IPS-20b (cell line): Measurements from ENCODE around the gene KHDC1L.
"Not testable (repeated sequence)": the region's sequence is repeated elsewhere in the genome, so short reads cannot be mapped to it uniquely, and the experiment has no call there.

Experiments used
- H3K27ac ChIP-seq: one replicate; pipeline ENCODE4 v1.5.1; 2013; ENCODE audit warnings: low read length
- H3K27me3 ChIP-seq: 2 replicates; pipeline ENCODE4 v1.6.1; 2013; ENCODE audit warnings: mild to moderate bottlenecking, low read length, inconsistent platforms; ENCODE audit not compliant: insufficient read depth
- H3K36me3 ChIP-seq: 2 replicates; pipeline ENCODE4 v1.6.1; 2013; ENCODE audit warnings: low read depth, mild to moderate bottlenecking, inconsistent platforms, low read length, moderate library complexity; ENCODE audit not compliant: insufficient read depth
- H3K4me1 ChIP-seq: 2 replicates; pipeline ENCODE4 v1.6.1; 2013; ENCODE audit warnings: mild to moderate bottlenecking, control low read depth, inconsistent platforms, low read length, moderate library complexity; ENCODE audit not compliant: insufficient read depth
- H3K4me3 ChIP-seq: 2 replicates; pipeline ENCODE4 v1.5.1; 2013; ENCODE audit warnings: mild to moderate bottlenecking, low read length, inconsistent platforms
- H3K9ac ChIP-seq: 2 replicates; pipeline ENCODE4 v1.6.1; 2013; ENCODE audit warnings: low read depth, mild to moderate bottlenecking, inconsistent platforms, low read length, moderate library complexity
- H3K9me3 ChIP-seq: 2 replicates; pipeline ENCODE4 v1.6.1; 2013; ENCODE audit warnings: mild to moderate bottlenecking, low read depth, low read length, inconsistent platforms; ENCODE audit not compliant: insufficient read depth

The KHDC1L gene

GRCh38 chr6:73242001-73242400 lies 16.7 kb upstream of the KHDC1L start:
- H3K36me3 ChIP-seq, result no peaks in the 10 kb centered on the region

DNA sequence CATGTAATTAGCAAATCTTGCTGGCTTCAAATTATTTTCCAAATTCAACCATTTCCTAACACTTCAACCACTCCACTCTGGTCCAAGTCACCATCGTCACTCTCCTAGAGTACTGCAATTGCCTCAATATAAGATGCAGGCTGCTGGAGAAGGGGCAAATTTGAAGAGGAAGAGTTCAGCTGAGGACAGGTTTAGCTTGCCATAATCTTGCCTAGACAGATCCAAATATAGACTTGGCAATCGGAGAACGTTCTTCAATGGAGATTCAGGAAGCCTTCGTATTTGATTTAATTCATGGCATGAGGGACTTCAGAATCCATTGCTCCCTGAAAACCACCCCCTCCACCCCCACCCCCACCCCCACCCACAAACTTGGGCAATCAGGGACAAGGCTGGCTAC lies 15.4 kb upstream of the KHDC1L start:
- H3K27me3 ChIP-seq, result no peaks in the 10 kb centered on the region
- no peaks in the 10 kb centered on the region for H3K4me1 ChIP-seq
- no peak overlapping the region for H3K27ac ChIP-seq

More at GRCh38 chr6:73242001-73242400, 16.7 kb upstream of the KHDC1L start:
- H3K27ac ChIP-seq, result no peak overlapping the region
- no peaks in the 10 kb centered on the region for H3K27me3 ChIP-seq
- H3K4me1 ChIP-seq, result no peaks in the 10 kb centered on the region
- no peak overlapping the region for H3K4me3 ChIP-seq
- no peaks in the 10 kb centered on the region for H3K9me3 ChIP-seq
- H3K9ac ChIP-seq, result no peak overlapping the region

DNA sequence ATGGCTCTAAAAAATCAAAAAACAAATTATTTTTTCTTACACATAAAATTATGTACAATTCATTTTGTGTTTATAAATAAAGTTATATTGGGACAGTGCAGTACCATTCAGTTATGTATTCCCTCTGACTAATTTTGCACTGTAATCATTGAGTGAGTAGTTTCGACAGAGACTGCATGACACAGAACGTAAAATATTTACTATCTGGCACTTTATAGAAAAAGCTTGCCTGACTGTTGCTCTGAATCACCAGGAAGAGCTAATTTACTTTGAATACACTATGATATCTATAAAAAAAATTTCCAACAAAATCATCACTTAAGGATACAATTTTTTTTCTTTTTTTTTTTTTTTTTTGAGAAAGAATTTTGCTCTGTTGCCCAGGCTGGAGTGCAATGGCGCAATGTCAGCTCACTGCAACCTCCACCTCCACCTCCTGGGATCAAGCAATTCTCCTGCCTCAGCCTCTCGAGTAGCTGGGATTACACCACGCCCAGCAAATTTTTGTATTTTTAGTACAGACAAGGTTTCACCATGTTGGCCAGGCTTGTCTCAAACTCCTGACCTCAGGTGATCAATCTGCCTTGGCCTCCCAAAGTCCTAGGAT lies 11.0 kb upstream of the KHDC1L start:
- Histone ChIP-seq H3K9ac (no peak overlapping the region), H3K4me3 (no peak overlapping the region), H3K27ac (no peak overlapping the region), H3K9me3 (no peaks in the 10 kb centered on the region), H3K36me3 (no peaks in the 10 kb centered on the region), H3K4me1 (no peaks in the 10 kb centered on the region), H3K27me3 (no peaks in the 10 kb centered on the region)

More for the DNA sequence above, 15.4 kb upstream of the KHDC1L start:
- Histone ChIP-seq H3K4me3 (no peak overlapping the region), H3K9me3 (no peaks in the 10 kb centered on the region), H3K36me3 (no peaks in the 10 kb centered on the region), H3K9ac (no peak overlapping the region)

DNA sequence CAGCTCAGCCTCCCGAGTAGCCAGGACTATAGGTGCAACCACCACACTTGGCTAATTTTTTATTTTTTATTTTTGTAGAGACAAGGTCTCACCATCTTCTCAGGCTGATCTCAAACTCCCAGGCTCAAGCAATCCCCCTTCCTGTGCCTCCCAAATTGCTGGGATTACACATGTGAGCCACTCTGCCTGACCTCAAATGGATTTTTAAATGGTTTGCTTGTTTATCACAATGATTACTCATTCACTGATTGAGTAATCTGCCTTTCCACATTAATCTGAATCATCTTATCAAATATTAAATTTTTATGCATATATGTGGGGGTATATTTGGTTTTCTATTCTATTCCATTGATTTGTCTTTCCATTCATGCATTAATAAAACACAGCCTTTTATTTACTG lies 9.4 kb upstream of the KHDC1L start:
- no peak overlapping the region for H3K27ac ChIP-seq
- H3K4me1 ChIP-seq, result no peaks in the 10 kb centered on the region
- H3K9me3 ChIP-seq, result no peaks in the 10 kb centered on the region
- H3K9ac ChIP-seq, result no peak overlapping the region
- H3K36me3 ChIP-seq, result no peaks in the 10 kb centered on the region
- no peak overlapping the region for H3K4me3 ChIP-seq
- no peaks in the 10 kb centered on the region for H3K27me3 ChIP-seq

DNA sequence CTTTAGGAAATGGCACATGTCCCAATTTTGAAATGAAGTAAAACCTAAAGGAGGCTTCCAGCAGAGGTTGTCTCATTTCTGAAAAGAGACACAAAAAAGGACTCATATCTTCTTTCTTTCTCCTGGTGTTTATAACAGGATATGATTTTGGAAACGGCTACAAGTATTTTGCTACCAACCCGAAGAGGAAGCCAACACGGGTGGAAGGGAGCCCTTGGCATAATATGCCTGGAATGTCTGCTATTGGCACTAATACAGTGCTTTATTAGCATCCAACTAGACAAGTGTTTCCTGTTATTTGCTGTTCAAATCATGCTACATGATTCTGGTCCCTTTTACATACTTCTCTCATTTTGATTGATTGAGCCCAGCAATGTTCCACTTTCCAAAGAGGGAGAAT lies 8.7 kb upstream of the KHDC1L start:
- not testable (repeated sequence) for H3K9ac ChIP-seq, H3K4me3 ChIP-seq, H3K9me3 ChIP-seq, H3K4me1 ChIP-seq, H3K36me3 ChIP-seq, H3K27ac ChIP-seq, H3K27me3 ChIP-seq

DNA sequence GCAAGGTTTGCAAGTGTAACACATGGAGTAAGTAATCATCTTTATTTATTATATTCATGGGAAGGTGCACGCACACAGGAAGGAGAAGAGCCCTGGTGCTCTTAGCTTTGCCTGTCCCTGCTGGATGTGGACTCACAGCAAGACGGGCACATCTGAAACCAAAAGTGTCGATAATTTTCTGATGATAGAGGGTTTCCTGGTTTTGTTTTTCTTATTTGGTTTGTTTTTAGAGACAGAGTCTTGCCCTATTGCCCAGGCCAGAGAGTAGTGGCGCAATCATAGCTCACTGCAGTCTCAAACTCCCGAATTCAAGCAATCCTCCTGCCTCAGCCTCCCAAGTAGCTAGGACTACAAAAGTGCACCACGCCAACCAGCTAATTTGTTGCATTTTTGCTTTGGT lies 7.8 kb upstream of the KHDC1L start:
- no peak overlapping the region for H3K27ac ChIP-seq

DNA sequence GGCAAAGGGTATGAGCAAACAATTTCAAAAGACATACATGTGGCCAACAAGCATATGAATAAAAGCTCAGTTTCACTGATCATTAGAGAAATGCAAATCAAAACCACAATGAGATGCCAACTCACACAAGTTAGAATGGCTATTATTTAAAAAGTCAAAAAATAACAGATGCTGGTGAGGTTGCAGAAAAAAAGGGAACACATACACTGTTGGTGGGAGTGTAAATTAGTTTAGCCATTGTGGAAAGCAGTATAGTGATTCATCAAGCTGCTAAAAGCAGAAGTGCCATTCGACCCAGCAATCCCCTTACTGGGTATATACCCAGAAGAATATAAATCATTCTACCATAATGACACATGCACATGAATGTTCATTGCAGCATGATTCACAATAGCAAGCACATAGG lies 6.7 kb upstream of the KHDC1L start:
- Histone ChIP-seq H3K9ac (no peak overlapping the region), H3K36me3 (no peaks in the 10 kb centered on the region), H3K4me1 (no peaks in the 10 kb centered on the region), H3K27ac (no peak overlapping the region), H3K9me3 (no peaks in the 10 kb centered on the region), H3K27me3 (no peaks in the 10 kb centered on the region), H3K4me3 (no peak overlapping the region)

More for the DNA sequence above, 7.8 kb upstream of the KHDC1L start:
- Histone ChIP-seq H3K9ac (no peak overlapping the region), H3K4me3 (no peak overlapping the region), H3K4me1 (no peaks in the 10 kb centered on the region), H3K27me3 (no peaks in the 10 kb centered on the region), H3K36me3 (no peaks in the 10 kb centered on the region), H3K9me3 (no peaks in the 10 kb centered on the region)

- Histone ChIP-seq H3K27me3 (no peaks in the 10 kb centered on the region), H3K27ac (no peak overlapping the region)
These were observed 2.4 kb upstream of the KHDC1L start for GRCh38 chr6:73227606-73228255.

GRCh38 chr6:73216859-73217258 lies 8.4 kb downstream of the KHDC1L start:
- Histone ChIP-seq H3K4me3 (no peak overlapping the region), H3K4me1 (no peaks in the 10 kb centered on the region), H3K36me3 (no peaks in the 10 kb centered on the region), H3K27me3 (no peaks in the 10 kb centered on the region), H3K27ac (no peak overlapping the region), H3K9ac (no peak overlapping the region), H3K9me3 (no peaks in the 10 kb centered on the region)

More at GRCh38 chr6:73227606-73228255, 2.4 kb upstream of the KHDC1L start:
- Histone ChIP-seq H3K9me3 (no peaks in the 10 kb centered on the region), H3K4me3 (no peak overlapping the region), H3K9ac (no peak overlapping the region), H3K36me3 (no peaks in the 10 kb centered on the region), H3K4me1 (no peaks in the 10 kb centered on the region)

- no peak overlapping the region for H3K27ac ChIP-seq
- no peaks in the 10 kb centered on the region for H3K27me3 ChIP-seq
- no peak overlapping the region for H3K4me3 ChIP-seq
- H3K9ac ChIP-seq, result no peak overlapping the region
- H3K4me1 ChIP-seq, result peaks cover 4% of the 10 kb centered on the region
- peaks cover 9% of the 10 kb centered on the region; the same call in 1 of the 2 replicates for H3K9me3 ChIP-seq
- H3K36me3 ChIP-seq, result no peaks in the 10 kb centered on the region
These were observed 16.2 kb downstream of the KHDC1L start for GRCh38 chr6:73209117-73209516.

- H3K4me1 ChIP-seq, result peaks cover 6% of the 10 kb centered on the region
- H3K27me3 ChIP-seq, result no peaks in the 10 kb centered on the region
- H3K9me3 ChIP-seq, result peaks cover 9% of the 10 kb centered on the region; the same call in 1 of the 2 replicates
- H3K4me3 ChIP-seq, result no peak overlapping the region
- no peak overlapping the region for H3K27ac ChIP-seq
- H3K36me3 ChIP-seq, result no peaks in the 10 kb centered on the region
- no peak overlapping the region for H3K9ac ChIP-seq
These were observed 18.0 kb downstream of the KHDC1L start for GRCh38 chr6:73207221-73207837.

DNA sequence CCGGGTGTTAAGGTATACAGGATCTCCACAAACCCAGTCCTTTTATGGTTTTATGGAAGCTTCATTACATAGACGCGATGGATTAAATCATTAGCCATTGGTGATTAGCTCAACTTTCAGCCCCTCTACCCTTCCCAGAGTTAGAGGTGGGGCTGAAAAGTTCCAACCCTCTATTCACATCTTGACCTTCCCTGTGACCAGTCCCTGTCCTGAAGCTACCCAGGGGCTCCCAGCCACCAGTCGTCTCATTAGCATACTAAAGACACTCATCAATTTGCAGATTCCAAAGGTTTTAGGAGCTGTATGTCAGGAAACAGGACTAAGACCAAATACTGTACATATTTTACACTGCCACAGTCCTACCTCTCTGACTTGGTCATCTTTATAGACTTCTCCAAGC lies 21.0 kb downstream of the KHDC1L start:
- no peaks in the 10 kb centered on the region for H3K27me3 ChIP-seq
- H3K36me3 ChIP-seq, result no peaks in the 10 kb centered on the region
- H3K27ac ChIP-seq, result no peak overlapping the region
- peaks cover 9% of the 10 kb centered on the region; the same call in 1 of the 2 replicates for H3K9me3 ChIP-seq
- H3K9ac ChIP-seq, result no peak overlapping the region
- H3K4me1 ChIP-seq, result peaks cover 6% of the 10 kb centered on the region
- no peak overlapping the region for H3K4me3 ChIP-seq
